ENCODE data around the gene ACAD10.
A peak's percentile ranks its signal among the peaks of the same experiment; 100 is the strongest.

The ACAD10 gene

DNA sequence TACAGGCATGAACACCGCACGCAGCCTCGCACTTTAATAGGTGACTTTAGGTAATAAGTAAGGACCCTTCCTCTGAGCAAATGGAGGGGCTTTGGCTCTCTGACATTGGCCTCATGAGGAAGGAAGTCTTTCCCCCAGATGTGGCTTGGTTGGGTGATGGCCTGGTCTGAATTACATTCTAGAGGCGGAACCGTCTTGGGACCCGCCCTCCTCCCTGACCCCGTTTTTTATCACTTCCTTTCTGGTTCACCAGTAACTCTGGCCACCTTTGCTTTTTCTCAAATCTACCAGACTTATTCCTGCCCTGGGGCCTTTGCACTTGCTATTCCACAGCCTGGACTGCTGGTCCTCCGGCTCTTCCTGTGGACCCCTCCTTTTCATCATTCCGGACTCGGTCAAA lies 94.3 kb downstream of the ACAD10 start:
- no peak for DNase-seq

DNA sequence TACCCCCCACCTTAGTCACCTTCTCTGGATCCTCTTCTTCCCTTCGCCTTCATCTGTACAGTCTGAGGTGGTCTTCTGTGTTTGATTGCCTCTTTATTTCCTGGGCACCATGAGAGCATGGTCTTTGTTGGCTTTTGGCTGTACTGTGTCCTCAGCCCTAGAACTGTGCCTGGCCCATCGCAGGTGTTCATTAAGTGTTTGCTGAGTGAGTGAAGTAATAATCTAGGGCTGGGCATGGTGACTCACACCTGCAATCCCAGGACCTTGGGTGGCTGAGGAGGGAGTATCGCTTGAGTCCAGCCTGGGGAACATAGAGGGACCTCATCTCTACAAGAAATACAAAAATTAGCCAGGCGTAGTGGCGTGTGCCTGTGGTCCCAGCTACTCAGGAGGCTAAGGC lies 94.8 kb downstream of the ACAD10 start:
- no peak for DNase-seq

DNA sequence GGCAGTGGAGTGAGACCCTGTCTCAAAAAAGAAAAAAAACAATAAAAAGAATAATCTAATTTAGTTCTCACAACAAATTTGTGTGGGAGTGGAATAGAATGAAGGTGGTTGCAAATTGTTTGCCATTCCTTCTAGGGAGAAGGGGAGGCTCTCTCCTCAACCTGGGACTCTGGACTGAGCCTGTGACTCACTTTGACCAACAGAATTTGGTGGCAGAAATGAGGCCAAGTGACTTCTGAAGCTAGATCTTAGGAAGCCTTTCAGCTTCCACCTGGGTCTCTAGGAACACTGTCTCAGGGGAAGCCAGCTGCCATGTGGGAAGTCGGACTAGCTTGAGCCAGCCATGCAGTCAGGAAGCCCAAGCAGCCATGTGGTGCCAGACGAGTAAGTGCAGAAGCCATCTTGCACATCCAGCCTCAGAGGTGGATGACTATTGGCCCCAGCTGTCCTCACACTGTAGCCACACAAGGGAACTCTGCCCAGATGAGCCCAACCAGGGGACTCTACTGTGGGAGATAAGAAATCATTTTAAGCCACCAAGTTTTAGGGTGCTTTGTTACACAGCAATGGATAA lies 95.3 kb downstream of the ACAD10 start:
- no peak for DNase-seq

DNA sequence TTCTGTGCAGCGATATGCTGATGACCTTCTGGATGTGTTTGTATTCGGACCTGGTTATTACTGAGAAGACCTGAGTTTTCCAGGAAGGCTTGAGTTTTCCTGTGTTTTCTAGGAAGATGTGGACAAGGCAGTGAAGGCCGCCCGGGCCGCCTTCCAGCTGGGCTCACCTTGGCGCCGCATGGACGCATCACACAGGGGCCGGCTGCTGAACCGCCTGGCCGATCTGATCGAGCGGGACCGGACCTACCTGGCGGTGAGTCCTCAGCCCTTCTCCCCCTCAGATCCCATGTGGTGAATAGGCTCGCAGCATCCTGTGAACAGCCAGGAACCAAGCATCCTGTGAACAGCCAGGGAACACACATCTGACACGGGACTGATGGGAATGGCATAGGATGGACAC lies 97.2 kb downstream of the ACAD10 start:
- no peak for DNase-seq

DNA sequence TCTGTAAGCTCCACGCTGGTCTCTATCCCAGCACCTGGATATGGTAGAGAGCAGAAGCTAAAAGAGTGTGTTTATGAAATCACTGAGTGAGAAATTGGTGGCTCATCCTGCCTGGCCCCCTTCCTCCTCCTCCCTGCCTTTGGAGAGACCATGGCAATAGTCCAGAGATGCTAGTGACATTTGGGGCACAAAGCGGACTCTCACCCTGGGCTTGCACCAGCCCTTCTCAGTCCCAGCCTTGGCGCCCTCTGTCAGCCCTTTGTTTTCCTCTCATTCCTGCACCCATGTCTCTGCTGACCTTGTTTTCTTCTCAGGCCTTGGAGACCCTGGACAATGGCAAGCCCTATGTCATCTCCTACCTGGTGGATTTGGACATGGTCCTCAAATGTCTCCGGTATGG lies 99.1 kb downstream of the ACAD10 start:
- no peak for DNase-seq

DNA sequence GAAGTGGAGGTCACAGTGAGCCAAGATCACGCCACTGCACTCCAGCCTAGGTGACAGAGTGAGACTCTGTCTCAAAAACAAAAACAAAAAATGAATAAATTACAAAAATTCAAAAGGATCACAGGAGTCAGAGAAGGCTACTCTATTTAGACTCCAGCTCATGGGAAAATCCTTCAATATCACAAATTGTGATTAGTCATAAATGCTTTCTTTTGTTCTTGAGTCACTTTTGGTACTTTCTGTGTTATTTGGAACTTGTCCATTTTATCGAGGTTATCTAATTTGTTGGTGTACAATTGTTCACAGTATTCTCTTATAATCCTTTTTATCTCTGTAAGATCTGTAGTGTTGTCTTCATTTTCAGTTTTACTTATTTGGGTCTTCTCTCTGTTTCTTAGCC lies 99.8 kb downstream of the ACAD10 start:
- no peak for DNase-seq

DNA sequence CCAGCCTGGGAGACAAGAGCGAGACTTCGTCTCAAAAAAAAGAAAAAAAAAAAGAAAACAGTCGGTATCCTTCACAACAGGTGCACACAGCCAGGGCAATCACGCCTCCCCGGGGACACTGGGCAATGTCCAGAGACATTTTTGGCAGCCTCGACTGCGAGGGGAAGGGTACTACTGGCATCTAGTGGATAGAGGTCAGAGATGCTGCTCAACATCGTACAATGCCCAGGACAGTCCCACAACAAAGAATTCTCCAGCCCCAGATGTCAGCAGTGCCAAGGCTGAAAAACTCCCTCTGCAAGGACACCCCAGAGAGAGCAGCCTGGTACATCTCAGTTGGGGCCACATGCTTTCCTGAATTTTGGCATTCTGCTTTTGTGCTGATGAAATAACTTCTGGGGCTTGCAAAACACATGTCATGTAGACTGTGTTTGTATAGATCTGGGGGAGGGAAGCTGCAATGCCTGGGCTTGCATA lies 102.4 kb downstream of the ACAD10 start:
- DNase-seq: peak; percentile 25 to 37

DNA sequence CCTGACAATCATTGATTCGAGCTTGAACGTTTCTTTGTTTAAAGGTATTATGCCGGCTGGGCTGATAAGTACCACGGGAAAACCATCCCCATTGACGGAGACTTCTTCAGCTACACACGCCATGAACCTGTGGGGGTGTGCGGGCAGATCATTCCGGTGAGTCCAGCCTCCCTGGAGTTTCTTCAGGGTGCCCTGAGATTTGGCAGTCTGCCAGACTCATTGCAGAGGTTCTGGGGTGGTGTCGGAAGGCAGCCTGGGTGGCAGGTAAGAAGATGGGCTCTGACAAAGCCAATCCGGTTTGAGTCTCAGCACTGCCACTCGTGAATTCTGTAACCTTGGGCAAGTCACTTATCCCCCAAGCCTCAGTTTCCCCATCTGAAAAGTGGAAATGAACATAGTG lies 103.9 kb downstream of the ACAD10 start:
- no peak for DNase-seq

DNA sequence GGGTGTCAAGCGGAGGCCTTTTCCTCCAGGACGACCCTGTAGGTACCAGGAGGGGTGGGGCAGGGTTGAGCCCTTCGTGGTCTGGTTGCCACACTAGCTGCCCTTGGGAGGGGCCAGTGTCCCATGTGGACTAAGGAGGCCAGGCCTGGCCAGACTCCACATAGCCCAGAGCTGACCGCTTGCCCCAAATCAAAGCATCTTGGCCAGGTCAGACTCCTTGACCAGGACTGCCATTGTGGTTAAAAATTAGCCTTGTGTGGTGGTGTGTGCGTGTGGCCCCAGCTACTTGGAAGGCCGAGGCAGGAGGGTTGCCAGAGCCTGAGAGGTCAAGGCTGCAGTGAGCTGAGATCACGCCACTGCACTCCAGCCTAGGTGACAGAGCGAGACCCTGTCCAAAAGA lies 105.7 kb downstream of the ACAD10 start:
- no peak for DNase-seq

DNA sequence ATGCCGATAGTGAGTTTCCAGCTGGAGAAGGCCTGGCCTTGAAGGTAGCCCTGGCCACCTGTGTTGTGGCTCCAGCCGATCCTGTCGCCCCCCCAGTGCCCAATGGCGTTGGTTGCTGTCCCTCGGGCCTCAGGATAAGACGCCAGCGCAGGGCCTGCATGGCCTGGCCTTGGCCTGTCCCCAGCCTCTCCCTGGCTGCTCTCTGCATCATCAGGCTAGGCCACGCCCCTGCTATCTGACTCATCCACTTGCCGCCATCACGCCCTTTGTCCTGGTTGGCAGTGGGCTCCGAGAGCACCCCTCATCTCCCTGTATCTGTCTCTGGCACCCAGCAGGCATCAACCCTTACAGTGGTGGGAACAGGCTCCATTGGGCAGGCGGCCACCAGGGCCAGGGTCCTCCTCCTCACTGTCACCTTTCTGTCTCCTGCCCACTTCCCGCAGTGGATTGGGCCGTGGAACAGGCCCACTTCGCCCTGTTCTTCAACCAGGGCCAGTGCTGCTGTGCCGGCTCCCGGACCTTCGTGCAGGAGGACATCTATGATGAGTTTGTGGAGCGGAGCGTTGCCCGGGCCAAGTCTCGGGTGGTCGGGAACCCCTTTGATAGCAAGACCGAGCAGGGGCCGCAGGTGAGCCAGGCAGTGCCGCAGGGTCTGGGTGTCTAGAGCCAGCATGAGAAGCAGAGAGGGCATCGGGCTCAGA lies 106.5 kb downstream of the ACAD10 start:
- no peak for DNase-seq

DNA sequence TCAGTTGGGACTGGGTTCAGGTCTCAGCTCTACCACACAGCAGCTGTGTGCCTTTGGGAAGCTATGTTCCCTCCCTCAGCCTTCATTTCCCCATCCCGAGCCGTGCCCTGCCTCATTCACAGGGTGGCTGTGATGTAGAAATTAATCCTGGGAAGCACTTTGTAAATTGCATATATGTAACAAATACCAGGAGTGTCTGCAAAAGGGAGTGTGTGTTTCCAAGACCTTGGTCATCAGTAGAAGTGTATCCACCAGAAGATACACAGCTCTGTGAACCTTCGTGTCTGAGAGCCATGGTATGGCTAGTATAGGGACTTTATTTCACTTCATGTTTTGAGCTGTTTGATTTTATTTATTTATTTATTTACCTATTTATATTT lies 107.0 kb downstream of the ACAD10 start:
- no peak for DNase-seq

DNA sequence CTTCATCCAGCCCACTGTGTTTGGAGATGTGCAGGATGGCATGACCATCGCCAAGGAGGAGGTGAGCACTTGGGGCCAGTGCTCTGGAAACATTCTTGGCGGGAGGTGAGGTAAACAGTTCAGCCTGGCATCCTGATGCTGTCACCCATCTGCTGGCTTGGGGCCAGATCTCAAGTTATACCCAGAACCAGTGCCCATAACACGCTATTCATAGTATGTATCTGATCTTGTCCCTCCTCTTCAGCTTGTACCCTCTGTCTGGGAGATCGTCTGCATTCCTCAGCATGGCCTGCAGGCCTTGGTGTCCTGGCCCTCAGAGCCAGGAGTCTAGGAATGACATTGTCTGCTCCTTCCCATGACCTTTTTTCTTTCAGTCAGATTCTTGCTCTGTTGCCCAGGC lies 112.3 kb downstream of the ACAD10 start:
- DNase-seq: no peak

DNA sequence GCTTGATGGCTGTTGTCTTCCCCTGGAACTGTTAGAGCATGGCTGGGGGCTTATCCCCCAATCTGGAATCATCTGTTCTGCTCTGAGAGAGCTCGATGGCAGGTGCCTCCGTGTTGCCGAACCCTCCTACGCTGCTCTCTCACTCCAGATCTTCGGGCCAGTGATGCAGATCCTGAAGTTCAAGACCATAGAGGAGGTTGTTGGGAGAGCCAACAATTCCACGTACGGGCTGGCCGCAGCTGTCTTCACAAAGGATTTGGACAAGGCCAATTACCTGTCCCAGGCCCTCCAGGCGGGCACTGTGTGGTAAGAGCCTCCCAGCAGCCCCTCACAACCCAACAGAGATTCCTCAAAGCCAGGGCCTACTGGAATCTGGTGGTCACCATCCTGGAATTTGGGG lies 113.9 kb downstream of the ACAD10 start:
- DNase-seq: no peak

DNA sequence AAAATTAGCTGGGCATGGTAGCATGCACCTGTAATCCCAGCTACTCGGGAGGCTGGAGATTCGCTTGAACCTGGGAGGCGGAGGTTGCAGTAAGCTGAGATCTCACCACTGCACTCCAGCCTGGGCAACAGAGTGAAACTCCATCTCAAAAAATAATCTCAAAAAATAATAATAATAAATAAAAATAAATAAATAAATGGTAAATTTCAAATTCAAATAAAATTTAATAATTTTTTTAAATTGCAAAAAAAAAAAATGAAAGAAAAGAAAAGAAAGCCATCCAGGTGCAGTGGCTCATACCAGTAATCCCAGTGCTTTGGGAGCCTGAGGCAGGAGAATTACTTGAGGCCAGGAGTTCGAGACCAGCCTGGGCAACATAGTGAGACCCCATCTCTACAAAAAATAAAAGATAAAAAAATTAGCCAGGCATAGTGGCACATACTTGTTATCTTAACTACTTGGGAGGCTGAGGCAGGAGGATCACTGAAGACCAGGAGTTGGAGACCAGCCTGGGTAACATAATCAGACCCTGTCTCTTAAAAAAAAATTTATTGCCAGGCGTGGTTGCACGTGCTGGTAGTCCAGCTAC lies 117.3 kb downstream of the ACAD10 start:
- no peak for DNase-seq

DNA sequence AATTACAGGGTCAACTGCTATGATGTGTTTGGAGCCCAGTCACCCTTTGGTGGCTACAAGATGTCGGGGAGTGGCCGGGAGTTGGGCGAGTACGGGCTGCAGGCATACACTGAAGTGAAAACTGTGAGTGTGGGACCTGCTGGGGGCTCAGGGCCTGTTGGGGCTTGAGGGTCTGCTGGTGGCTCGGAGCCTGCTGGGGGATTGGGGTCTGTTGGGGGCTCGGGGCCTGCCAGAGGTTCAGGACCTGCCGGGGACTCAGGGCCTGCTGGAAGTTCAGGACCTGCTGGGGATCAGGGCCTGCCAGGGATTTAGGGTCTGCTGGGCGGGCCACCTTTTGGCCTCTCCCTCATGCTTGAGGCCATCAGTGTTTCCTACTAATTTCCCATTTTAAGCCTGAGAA lies 118.0 kb downstream of the ACAD10 start:
- DNase-seq: no peak

DNA sequence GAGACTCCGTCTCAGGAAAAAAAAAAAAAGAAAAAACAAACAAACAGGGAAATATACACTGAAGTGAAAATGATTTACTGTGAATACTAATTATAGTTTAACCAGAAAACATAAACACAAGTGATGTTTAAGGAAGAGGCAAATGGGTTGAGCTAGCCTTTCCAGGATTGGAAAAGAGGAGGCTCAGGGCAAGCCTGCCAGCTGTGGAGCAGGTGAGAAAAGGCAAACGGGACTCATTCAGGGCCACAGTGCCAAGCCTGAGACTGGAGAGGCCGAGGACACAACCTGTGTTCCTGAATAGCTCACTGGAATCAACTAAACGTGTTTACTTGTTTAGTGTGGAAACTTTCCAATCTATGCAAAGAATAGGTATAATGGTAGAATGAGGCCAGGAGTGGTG lies 120.5 kb downstream of the ACAD10 start:
- no peak for DNase-seq
